Endodermal cell (in vitro differentiated cells): Measurements from ENCODE around the gene MPG. TPM values are rescaled to one million over a fixed set of nuclear protein-coding genes. Genes with fewer than 3 reads are reported as not detected.
A peak's percentile ranks its signal among the peaks of the same experiment; 100 is the strongest.

Experiments
- DNase-seq: peaks from one replicate; pipeline ENCODE4 v3.0.0-alpha.2; 2017
- H3K27ac ChIP-seq: 2 replicates; pipeline ENCODE4 v1.5.1; 2013; ENCODE audit warnings: mild to moderate bottlenecking, low read depth, low read length, moderate library complexity
- H3K27me3 ChIP-seq: 2 replicates; pipeline ENCODE4 v1.6.1; 2013; ENCODE audit warnings: mild to moderate bottlenecking, low read length, moderate library complexity; ENCODE audit not compliant: insufficient read depth, control insufficient read depth, poor library complexity, severe bottlenecking
- H3K36me3 ChIP-seq: 2 replicates; pipeline ENCODE4 v1.7.0; 2013; ENCODE audit warnings: mild to moderate bottlenecking, low read length, moderate library complexity; ENCODE audit not compliant: control insufficient read depth, insufficient read depth
- H3K4me1 ChIP-seq: one replicate; pipeline ENCODE4 v1.7.0; 2013; ENCODE audit warnings: low read length; ENCODE audit not compliant: control insufficient read depth, insufficient read depth
- H3K4me3 ChIP-seq: 2 replicates; pipeline ENCODE4 v1.5.1; 2013; ENCODE audit warnings: mild to moderate bottlenecking, low read length, moderate library complexity
- H3K9ac ChIP-seq: 2 replicates; pipeline ENCODE4 v1.6.1; 2013; ENCODE audit warnings: mild to moderate bottlenecking, low read length, moderate library complexity; ENCODE audit not compliant: poor library complexity, severe bottlenecking; ENCODE audit errors: extremely low read depth
- H3K9me3 ChIP-seq: 2 replicates; pipeline ENCODE4 v1.6.1; 2013; ENCODE audit warnings: mild to moderate bottlenecking, low read length, moderate library complexity; ENCODE audit not compliant: control insufficient read depth
- H3K27ac Mint-ChIP-seq: 2 replicates; pipeline ENCODE4 v1.8.0; 2020; ENCODE audit warnings: mixed read lengths
- H3K27me3 Mint-ChIP-seq: 2 replicates; pipeline ENCODE4 v1.8.0; 2021; ENCODE audit warnings: mild to moderate bottlenecking, mixed read lengths; ENCODE audit not compliant: insufficient read depth
- H3K36me3 Mint-ChIP-seq: 2 replicates; pipeline ENCODE4 v1.8.0; 2020; ENCODE audit warnings: low read depth, mixed read lengths
- H3K4me1 Mint-ChIP-seq: 2 replicates; pipeline ENCODE4 v1.8.0; 2020; ENCODE audit warnings: mixed read lengths
- H3K4me3 Mint-ChIP-seq: 2 replicates; pipeline ENCODE4 v1.8.0; 2020; ENCODE audit warnings: mild to moderate bottlenecking, moderate library complexity, mixed read lengths
- H3K9me3 Mint-ChIP-seq: 2 replicates; pipeline ENCODE4 v1.8.0; 2020; ENCODE audit warnings: mild to moderate bottlenecking, mixed read lengths
- WGBS, 2 experiments: methylation state at CpG; one replicate each; pipeline versions ENCODE4 v1.1.5 to v1.1.7; 2013; ENCODE audit warnings: missing lambda C conversion rate in 2 of 2, mixed read lengths in 1 of 2; ENCODE audit not compliant: insufficient coverage in 1 of 2, insufficient read length in 1 of 2; 5-methylcytosine and 5-hydroxymethylcytosine counted together
- total RNA-seq, 2 donors: library from RNA; stranded (reverse); fragmentation: NEBNext Ultra II Directional in 1 of 2; extraction: Animal tissue kit (Norgen Biotek cat#: 25700) in 1 of 2; gene quantifications; 2 replicates in 1 of 2; 3 replicates in 1 of 2; pipeline ENCODE4 v1.2.1, GENCODE V29; 2021
- TF ChIP-seq, protein P1 (sequence below): fragments of 200-600 bp; sonication (generic); conservative IDR thresholded peaks from 2 replicates; pipeline ENCODE4 v1.5.0; 2021; ENCODE audit warnings: antibody characterized with exemption, mild to moderate bottlenecking

MPG gene
- total RNA-seq, 2 donors from 2014 or later = 59.9 to 62.2 TPM

DNA sequence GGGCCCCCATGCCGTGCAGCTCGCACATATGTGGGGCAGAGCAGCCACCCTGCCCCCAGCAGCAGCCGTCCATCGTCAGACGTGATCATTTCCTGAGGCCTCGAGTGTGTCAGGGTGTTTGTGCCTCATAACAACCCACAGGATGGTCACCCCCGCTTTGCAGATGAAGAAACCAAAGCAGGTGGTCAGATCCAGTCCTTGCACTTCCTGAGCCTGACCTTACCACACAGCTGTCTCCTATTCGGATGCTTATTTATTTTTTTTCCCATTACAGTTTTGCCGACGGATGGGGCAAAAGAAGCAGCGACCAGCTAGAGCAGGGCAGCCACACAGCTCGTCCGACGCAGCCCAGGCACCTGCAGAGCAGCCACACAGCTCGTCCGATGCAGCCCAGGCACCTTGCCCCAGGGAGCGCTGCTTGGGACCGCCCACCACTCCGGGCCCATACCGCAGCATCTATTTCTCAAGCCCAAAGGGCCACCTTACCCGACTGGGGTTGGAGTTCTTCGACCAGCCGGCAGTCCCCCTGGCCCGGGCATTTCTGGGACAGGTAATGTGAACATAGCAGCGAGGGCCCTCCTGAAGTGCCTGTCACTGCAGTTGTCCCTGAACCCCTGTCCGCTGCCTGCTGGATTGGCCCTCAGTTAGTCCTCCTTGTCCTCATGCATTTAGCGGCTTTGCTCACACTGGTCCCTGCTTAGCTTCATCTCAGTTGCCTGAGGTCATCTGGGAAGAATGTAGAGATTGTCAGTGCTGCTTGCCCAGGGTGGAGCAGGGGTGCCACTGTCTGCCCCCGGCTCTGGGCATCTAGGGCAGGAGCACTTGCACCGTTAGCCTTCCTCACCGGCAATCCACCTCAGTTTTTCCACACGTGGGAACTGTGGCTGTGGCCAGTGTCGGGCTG, 1.4 kb downstream of the MPG start:
- H3K27ac Mint-ChIP-seq = no peak overlapping the region
- Histone ChIP-seq H3K4me1 (peaks cover 11% of the 10 kb centered on the region), H3K9me3 (no peaks in the 10 kb centered on the region), H3K36me3 (peaks cover 16% of the 10 kb centered on the region), H3K9ac (no peak overlapping the region), H3K27me3 (no peaks in the 10 kb centered on the region), H3K27ac (no peak overlapping the region), H3K4me3 (peak overlapping the region; percentile 85)
- H3K27me3 Mint-ChIP-seq = no peaks in the 10 kb centered on the region
- TF ChIP-seq, protein P1, sequence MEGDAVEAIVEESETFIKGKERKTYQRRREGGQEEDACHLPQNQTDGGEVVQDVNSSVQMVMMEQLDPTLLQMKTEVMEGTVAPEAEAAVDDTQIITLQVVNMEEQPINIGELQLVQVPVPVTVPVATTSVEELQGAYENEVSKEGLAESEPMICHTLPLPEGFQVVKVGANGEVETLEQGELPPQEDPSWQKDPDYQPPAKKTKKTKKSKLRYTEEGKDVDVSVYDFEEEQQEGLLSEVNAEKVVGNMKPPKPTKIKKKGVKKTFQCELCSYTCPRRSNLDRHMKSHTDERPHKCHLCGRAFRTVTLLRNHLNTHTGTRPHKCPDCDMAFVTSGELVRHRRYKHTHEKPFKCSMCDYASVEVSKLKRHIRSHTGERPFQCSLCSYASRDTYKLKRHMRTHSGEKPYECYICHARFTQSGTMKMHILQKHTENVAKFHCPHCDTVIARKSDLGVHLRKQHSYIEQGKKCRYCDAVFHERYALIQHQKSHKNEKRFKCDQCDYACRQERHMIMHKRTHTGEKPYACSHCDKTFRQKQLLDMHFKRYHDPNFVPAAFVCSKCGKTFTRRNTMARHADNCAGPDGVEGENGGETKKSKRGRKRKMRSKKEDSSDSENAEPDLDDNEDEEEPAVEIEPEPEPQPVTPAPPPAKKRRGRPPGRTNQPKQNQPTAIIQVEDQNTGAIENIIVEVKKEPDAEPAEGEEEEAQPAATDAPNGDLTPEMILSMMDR = no peak
- whole genome bisulfite sequencing, 2 experiments = 89 to 93% methylated on average over 31 to 32 of the region's 32 CpGs
- peaks cover 24% of the 10 kb centered on the region for H3K4me1 Mint-ChIP-seq
- no peaks in the 10 kb centered on the region for H3K9me3 Mint-ChIP-seq
- peak overlapping the region; percentile 75 for H3K4me3 Mint-ChIP-seq
- H3K36me3 Mint-ChIP-seq = peaks cover 20% of the 10 kb centered on the region
- DNase-seq = no peak

- no peak for DNase-seq
- Histone ChIP-seq H3K4me3 (no peak overlapping the region), H3K27ac (no peak overlapping the region), H3K36me3 (peaks cover 27% of the 10 kb centered on the region), H3K4me1 (no peaks in the 10 kb centered on the region), H3K27me3 (no peaks in the 10 kb centered on the region), H3K9ac (no peak overlapping the region), H3K9me3 (no peaks in the 10 kb centered on the region)
- 95 to 96% methylated on average over 18 to 31 of the region's 31 CpGs for WGBS, 2 experiments
- no peaks in the 10 kb centered on the region for H3K4me1 Mint-ChIP-seq
- H3K27me3 Mint-ChIP-seq = no peaks in the 10 kb centered on the region
- H3K4me3 Mint-ChIP-seq = no peak overlapping the region
- no peaks in the 10 kb centered on the region for H3K9me3 Mint-ChIP-seq
- H3K27ac Mint-ChIP-seq = no peak overlapping the region
- TF ChIP-seq, protein P1 = no peak
- H3K36me3 Mint-ChIP-seq = peaks cover 37% of the 10 kb centered on the region
These were observed 5.1 kb downstream of the MPG start for GRCh38 chr16:83060-83603.

- Histone ChIP-seq H3K36me3 (peaks cover 30% of the 10 kb centered on the region), H3K9me3 (no peaks in the 10 kb centered on the region), H3K4me1 (no peaks in the 10 kb centered on the region), H3K4me3 (no peak overlapping the region), H3K27me3 (no peaks in the 10 kb centered on the region), H3K27ac (no peak overlapping the region), H3K9ac (no peak overlapping the region)
- Mint-ChIP-seq H3K36me3 (peaks cover 44% of the 10 kb centered on the region), H3K4me1 (no peaks in the 10 kb centered on the region), H3K27me3 (no peaks in the 10 kb centered on the region), H3K27ac (peak overlapping the region; percentile 5), H3K4me3 (no peak overlapping the region), H3K9me3 (no peaks in the 10 kb centered on the region)
- DNase-seq = peak; percentile 65
- 85% methylated on average over 16 to 21 of the region's 21 CpGs for WGBS, 2 experiments
- TF ChIP-seq, protein P1 = peak; percentile 36
These were observed 6.0 kb downstream of the MPG start for GRCh38 chr16:83781-84615.
